ENCODE results near the gene SCGB3A2. TPM values are rescaled to one million over a fixed set of nuclear protein-coding genes. Genes with fewer than 3 reads are reported as not detected.

SCGB3A2 gene
- total and polyA plus RNA-seq, 2 donors (not counting 3 experiments of a cell fraction or from before 2014, with no cell fraction given) = not detected

- DNase-seq (ENCODE audit: low read depth, low spot score) (no peak), FAIRE-seq (no peak)
- no peaks in the 10 kb centered on the region for H3K9me3 ChIP-seq (replicated peaks; ENCODE audit: control insufficient read depth, insufficient read depth, low read length)
- peaks cover 6 to 8% of the 10 kb centered on the region in 2 experiments for H3K27me3 ChIP-seq (ENCODE audit: control insufficient read depth in 2 of 2, insufficient read depth in 2 of 2, low read length in 2 of 2)
- no peak overlapping the region for H3K9ac ChIP-seq (replicated peaks; ENCODE audit: extremely low read depth, insufficient read depth, low read length)
- no peak overlapping the region for H3K4me3 ChIP-seq (replicated peaks in 1 of 3; ENCODE audit: insufficient read depth in 1 of 3, low read depth in 1 of 3, low read length in 3 of 3)
- ChIA-PET CTCF (interaction anchor here (1.0 to 2.4 kb wide), 3 partner anchors 13 to 20 kb away, joined by 4 to 8 read pairs (median 4); no protein-coding TSS in a partner anchor), POLR2A (interaction anchor here (0.6 kb wide), 1 partner anchor 1378 kb away, joined by 3 read pairs; no protein-coding TSS in a partner anchor)
- dilution Hi-C loops (cut with MboI; ENCODE audit: extremely low pct_ligation_motif_present, low sequenced_read_pairs) = no loop called here
- H3K4me1 ChIP-seq (ENCODE audit: control insufficient read depth, extremely low read depth, insufficient read depth, low read length) = no peaks in the 10 kb centered on the region
- no peaks in the 10 kb centered on the region for H3K9me1 ChIP-seq (replicated peaks; ENCODE audit: control insufficient read depth, extremely low read depth, insufficient read depth, low read length)
- H2AFZ ChIP-seq (ENCODE audit: low read depth, low read length) = no peak overlapping the region
- no peak overlapping the region for H3K4me2 ChIP-seq (ENCODE audit: insufficient read depth, low read length)
- TF ChIP-seq GATA2 (IDR thresholded peaks at IDR 0.05; ENCODE audit: insufficient read depth, insufficient read length, low read depth, low read length) = no peak
- no peak for TF ChIP-seq CTCF (IDR thresholded peaks at IDR 0.05; ENCODE audit: extremely low read depth in 1 of 2, insufficient read depth in 1 of 2, low read depth in 1 of 2, low read length in 2 of 2)
- TF ChIP-seq JUN (IDR thresholded peaks at IDR 0.05; ENCODE audit: borderline replicate concordance, insufficient read depth, insufficient read length, low read depth) = no peak
- no peak for TF ChIP-seq MYC (IDR thresholded peaks at IDR 0.05; ENCODE audit: low read depth, low read length)
- H4K20me1 ChIP-seq (replicated peaks; ENCODE audit: control insufficient read depth, extremely low read depth, insufficient read depth, low read length) = no peaks in the 10 kb centered on the region
- no peaks in the 10 kb centered on the region for H3K79me2 ChIP-seq (ENCODE audit: control insufficient read depth, insufficient read depth, low read length)
- intact Hi-C loops (cut with micrococcal nuclease) = no loop called here
- no TSS peak for BruUV-seq (replicated peaks)
- H3K27ac ChIP-seq (ENCODE audit: insufficient read depth, low read depth, low read length) = no peak overlapping the region
- no peaks in the 10 kb centered on the region for H3K36me3 ChIP-seq (ENCODE audit: control insufficient read depth in 2 of 2, extremely low read depth in 1 of 2, insufficient read depth in 2 of 2, low read length in 2 of 2)
These were observed 33.7 kb upstream of the SCGB3A2 start for GRCh38 chr5:147844846-147845245.

GRCh38 chr5:147845618-147846017, 32.9 kb upstream of the SCGB3A2 start:
- Histone ChIP-seq H3K27ac (ENCODE audit: insufficient read depth, low read depth, low read length) (no peak overlapping the region), H3K4me1 (ENCODE audit: control insufficient read depth, extremely low read depth, insufficient read depth, low read length) (no peaks in the 10 kb centered on the region), H2AFZ (ENCODE audit: low read depth, low read length) (no peak overlapping the region), H3K9me3 (replicated peaks; ENCODE audit: control insufficient read depth, insufficient read depth, low read length) (no peaks in the 10 kb centered on the region), H3K9me1 (replicated peaks; ENCODE audit: control insufficient read depth, extremely low read depth, insufficient read depth, low read length) (no peaks in the 10 kb centered on the region), H3K36me3 (ENCODE audit: control insufficient read depth in 2 of 2, extremely low read depth in 1 of 2, insufficient read depth in 2 of 2, low read length in 2 of 2) (no peaks in the 10 kb centered on the region), H3K4me2 (ENCODE audit: insufficient read depth, low read length) (no peak overlapping the region), H4K20me1 (replicated peaks; ENCODE audit: control insufficient read depth, extremely low read depth, insufficient read depth, low read length) (no peaks in the 10 kb centered on the region), H3K79me2 (ENCODE audit: control insufficient read depth, insufficient read depth, low read length) (no peaks in the 10 kb centered on the region), H3K4me3 (replicated peaks in 1 of 3; ENCODE audit: insufficient read depth in 1 of 3, low read depth in 1 of 3, low read length in 3 of 3) (no peak overlapping the region), H3K27me3 (ENCODE audit: control insufficient read depth in 2 of 2, insufficient read depth in 2 of 2, low read length in 2 of 2) (peaks cover 6 to 9% of the 10 kb centered on the region in 2 experiments), H3K9ac (replicated peaks; ENCODE audit: extremely low read depth, insufficient read depth, low read length) (no peak overlapping the region)
- no TSS peak for BruUV-seq (replicated peaks)
- TF ChIP-seq EZH2 (IDR thresholded peaks at IDR 0.05; ENCODE audit: borderline replicate concordance, low read depth, low read length, severe bottlenecking) (no peak), POLR2AphosphoS5 (IDR thresholded peaks at IDR 0.05; ENCODE audit: insufficient read depth, low read depth, low read length) (no peak), CTCF (IDR thresholded peaks at IDR 0.05; ENCODE audit: extremely low read depth in 1 of 2, insufficient read depth in 1 of 2, low read depth in 1 of 2, low read length in 2 of 2) (no peak), FOS (IDR thresholded peaks at IDR 0.05; ENCODE audit: borderline replicate concordance, insufficient read depth, low read length) (no peak), POLR2A (IDR thresholded peaks at IDR 0.05; ENCODE audit: low read depth, low read length) (no peak), JUN (IDR thresholded peaks at IDR 0.05; ENCODE audit: borderline replicate concordance, insufficient read depth, insufficient read length, low read depth) (no peak)
- FAIRE-seq (no peak), DNase-seq (ENCODE audit: low read depth, low spot score) (no peak)
- intact Hi-C loops (cut with micrococcal nuclease) = no loop called here
- dilution Hi-C loops (cut with MboI; ENCODE audit: extremely low pct_ligation_motif_present, low sequenced_read_pairs) = no loop called here
- ChIA-PET CTCF (interaction anchor here (1.6 to 2.4 kb wide), 2 partner anchors 12 to 21 kb away, joined by 4 to 8 read pairs; no protein-coding TSS in a partner anchor), POLR2A (no interaction called here)
